ENCODE measurements around the gene RAI1. TPM values are rescaled to one million over a fixed set of nuclear protein-coding genes. Genes with fewer than 3 reads are reported as not detected.

Gene RAI1
- polyA plus RNA-seq, 1 donor: 20.1 TPM

- no peak for DNase-seq
Measured at GRCh38 chr17:17789410-17789809, 108.2 kb downstream of the RAI1 start.

- no peak for DNase-seq
Measured at GRCh38 chr17:17789828-17790636, 108.8 kb downstream of the RAI1 start.

GRCh38 chr17:17790637-17791464, 109.6 kb downstream of the RAI1 start:
- no peak for DNase-seq

GRCh38 chr17:17792037-17792550, 110.8 kb downstream of the RAI1 start:
- no peak for DNase-seq

- no peak for DNase-seq
Measured at GRCh38 chr17:17792551-17793377, 111.5 kb downstream of the RAI1 start.

GRCh38 chr17:17793378-17794214, 112.3 kb downstream of the RAI1 start:
- no peak for DNase-seq

- DNase-seq: no peak
Measured at GRCh38 chr17:17794382-17794781, 113.1 kb downstream of the RAI1 start.

- DNase-seq: no peak
Measured at GRCh38 chr17:17795296-17795695, 114.0 kb downstream of the RAI1 start.

- DNase-seq: no peak
Measured at GRCh38 chr17:17795946-17796786, 114.9 kb downstream of the RAI1 start.

- DNase-seq: no peak
Measured at GRCh38 chr17:17796787-17797061, 115.5 kb downstream of the RAI1 start.

GRCh38 chr17:17797119-17797809, 116.0 kb downstream of the RAI1 start:
- no peak for DNase-seq

- DNase-seq: no peak
Measured at GRCh38 chr17:17798010-17798556, 116.8 kb downstream of the RAI1 start.

GRCh38 chr17:17798573-17799255, 117.5 kb downstream of the RAI1 start:
- no peak for DNase-seq

GRCh38 chr17:17800504-17801021, 119.3 kb downstream of the RAI1 start:
- no peak for DNase-seq

- no peak for DNase-seq
Measured at GRCh38 chr17:17801800-17802481, 120.7 kb downstream of the RAI1 start.

- no peak for DNase-seq
Measured at GRCh38 chr17:17804007-17804406, 122.7 kb downstream of the RAI1 start.

- DNase-seq: no peak
Measured at GRCh38 chr17:17805575-17805974, 124.3 kb downstream of the RAI1 start.

GRCh38 chr17:17806035-17806434, 124.8 kb downstream of the RAI1 start:
- no peak for DNase-seq
